Stimulated activated CD4-positive, alpha-beta T cell treated with anti-CD3 and anti-CD28 coated beads, Interleukin-2, amount 100 ng/mL, for 4 hours (primary cell): Measurements from ENCODE around the gene NPHP3.
"Not testable (repeated sequence)": the region's sequence is repeated elsewhere in the genome, so short reads cannot be mapped to it uniquely, and the experiment has no call there.

ENCODE experiments used
- DNase-seq: peaks from one replicate; pipeline ENCODE4 v3.0.0-alpha.2; 2020; ENCODE audit warnings: low read depth

Gene NPHP3

GRCh38 chr3:132722165-132723023, at the start of gene NPHP3:
Gene NPHP3 (minus strand): TSS chr3:132722409. CDS start chr3:132722355, 54 bp downstream.
- DNase-seq = peak; percentile 96

- no peak for DNase-seq
Observed at GRCh38 chr3:132758740-132759139, 36.5 kb upstream of the NPHP3 start.

- no peak for DNase-seq
Observed at GRCh38 chr3:132756108-132756650, 34.0 kb upstream of the NPHP3 start.

- no peak for DNase-seq
Observed at GRCh38 chr3:132753946-132754345, 31.7 kb upstream of the NPHP3 start.

- DNase-seq = no peak
Observed at GRCh38 chr3:132749786-132750185, 27.6 kb upstream of the NPHP3 start.

GRCh38 chr3:132746720-132747119, 24.5 kb upstream of the NPHP3 start:
- not testable (repeated sequence) for DNase-seq

- no peak for DNase-seq
Observed at GRCh38 chr3:132738314-132738713, 16.1 kb upstream of the NPHP3 start.

- DNase-seq = no peak
Observed at GRCh38 chr3:132735589-132735988, 13.4 kb upstream of the NPHP3 start.

GRCh38 chr3:132730891-132731580, 8.8 kb upstream of the NPHP3 start:
- no peak for DNase-seq

GRCh38 chr3:132726341-132726823, 4.2 kb upstream of the NPHP3 start:
- no peak for DNase-seq

- no peak for DNase-seq
Observed at GRCh38 chr3:132723024-132723950, 1.1 kb upstream of the NPHP3 start.

GRCh38 chr3:132721479-132722164, 587 bp downstream of the NPHP3 start:
- DNase-seq = no peak

- no peak for DNase-seq
Observed at GRCh38 chr3:132720228-132720627, 2.0 kb downstream of the NPHP3 start.

- no peak for DNase-seq
Observed at GRCh38 chr3:132716372-132716771, 5.8 kb downstream of the NPHP3 start.

GRCh38 chr3:132713977-132714727, 8.1 kb downstream of the NPHP3 start:
- DNase-seq = no peak

- no peak for DNase-seq
Observed at GRCh38 chr3:132710311-132710710, 11.9 kb downstream of the NPHP3 start.

- DNase-seq = no peak
Observed at GRCh38 chr3:132709761-132710160, 12.4 kb downstream of the NPHP3 start.

- DNase-seq = no peak
Observed at GRCh38 chr3:132703733-132704132, 18.5 kb downstream of the NPHP3 start.

GRCh38 chr3:132695422-132695821, 26.8 kb downstream of the NPHP3 start:
- no peak for DNase-seq

GRCh38 chr3:132694991-132695390, 27.2 kb downstream of the NPHP3 start:
- DNase-seq = no peak
